Endodermal cell (in vitro differentiated cells): ENCODE data around the gene ARHGEF33. TPM values are rescaled to one million over a fixed set of nuclear protein-coding genes. Genes with fewer than 3 reads are reported as not detected.

Experiments used
- DNase-seq: peaks from one replicate; pipeline ENCODE4 v3.0.0-alpha.2; 2017
- H3K27ac ChIP-seq: 2 replicates; pipeline ENCODE4 v1.5.1; 2013; ENCODE audit warnings: mild to moderate bottlenecking, low read depth, low read length, moderate library complexity
- H3K27me3 ChIP-seq: 2 replicates; pipeline ENCODE4 v1.6.1; 2013; ENCODE audit warnings: mild to moderate bottlenecking, low read length, moderate library complexity; ENCODE audit not compliant: insufficient read depth, control insufficient read depth, poor library complexity, severe bottlenecking
- H3K36me3 ChIP-seq: 2 replicates; pipeline ENCODE4 v1.7.0; 2013; ENCODE audit warnings: mild to moderate bottlenecking, low read length, moderate library complexity; ENCODE audit not compliant: control insufficient read depth, insufficient read depth
- H3K4me1 ChIP-seq: one replicate; pipeline ENCODE4 v1.7.0; 2013; ENCODE audit warnings: low read length; ENCODE audit not compliant: control insufficient read depth, insufficient read depth
- H3K4me3 ChIP-seq: 2 replicates; pipeline ENCODE4 v1.5.1; 2013; ENCODE audit warnings: mild to moderate bottlenecking, low read length, moderate library complexity
- H3K9ac ChIP-seq: 2 replicates; pipeline ENCODE4 v1.6.1; 2013; ENCODE audit warnings: mild to moderate bottlenecking, low read length, moderate library complexity; ENCODE audit not compliant: poor library complexity, severe bottlenecking; ENCODE audit errors: extremely low read depth
- H3K9me3 ChIP-seq: 2 replicates; pipeline ENCODE4 v1.6.1; 2013; ENCODE audit warnings: mild to moderate bottlenecking, low read length, moderate library complexity; ENCODE audit not compliant: control insufficient read depth
- H3K27ac Mint-ChIP-seq: 2 replicates; pipeline ENCODE4 v1.8.0; 2020; ENCODE audit warnings: mixed read lengths
- H3K27me3 Mint-ChIP-seq: 2 replicates; pipeline ENCODE4 v1.8.0; 2021; ENCODE audit warnings: mild to moderate bottlenecking, mixed read lengths; ENCODE audit not compliant: insufficient read depth
- H3K36me3 Mint-ChIP-seq: 2 replicates; pipeline ENCODE4 v1.8.0; 2020; ENCODE audit warnings: low read depth, mixed read lengths
- H3K4me1 Mint-ChIP-seq: 2 replicates; pipeline ENCODE4 v1.8.0; 2020; ENCODE audit warnings: mixed read lengths
- H3K4me3 Mint-ChIP-seq: 2 replicates; pipeline ENCODE4 v1.8.0; 2020; ENCODE audit warnings: mild to moderate bottlenecking, moderate library complexity, mixed read lengths
- H3K9me3 Mint-ChIP-seq: 2 replicates; pipeline ENCODE4 v1.8.0; 2020; ENCODE audit warnings: mild to moderate bottlenecking, mixed read lengths
- WGBS, 2 experiments: methylation state at CpG; one replicate each; pipeline versions ENCODE4 v1.1.5 to v1.1.7; 2013; ENCODE audit warnings: missing lambda C conversion rate in 2 of 2, mixed read lengths in 1 of 2; ENCODE audit not compliant: insufficient coverage in 1 of 2, insufficient read length in 1 of 2; 5-methylcytosine and 5-hydroxymethylcytosine counted together
- total RNA-seq, 2 donors: library from RNA; stranded (reverse); fragmentation: NEBNext Ultra II Directional in 1 of 2; extraction: Animal tissue kit (Norgen Biotek cat#: 25700) in 1 of 2; gene quantifications; 2 replicates in 1 of 2; 3 replicates in 1 of 2; pipeline ENCODE4 v1.2.1, GENCODE V29; 2021
- TF ChIP-seq, protein P1 (sequence below): fragments of 200-600 bp; sonication (generic); conservative IDR thresholded peaks from 2 replicates; pipeline ENCODE4 v1.5.0; 2021; ENCODE audit warnings: antibody characterized with exemption, mild to moderate bottlenecking

ARHGEF33 gene
- total RNA-seq, 2 donors from 2014 or later, result 0.57 to 1.00 TPM

DNA sequence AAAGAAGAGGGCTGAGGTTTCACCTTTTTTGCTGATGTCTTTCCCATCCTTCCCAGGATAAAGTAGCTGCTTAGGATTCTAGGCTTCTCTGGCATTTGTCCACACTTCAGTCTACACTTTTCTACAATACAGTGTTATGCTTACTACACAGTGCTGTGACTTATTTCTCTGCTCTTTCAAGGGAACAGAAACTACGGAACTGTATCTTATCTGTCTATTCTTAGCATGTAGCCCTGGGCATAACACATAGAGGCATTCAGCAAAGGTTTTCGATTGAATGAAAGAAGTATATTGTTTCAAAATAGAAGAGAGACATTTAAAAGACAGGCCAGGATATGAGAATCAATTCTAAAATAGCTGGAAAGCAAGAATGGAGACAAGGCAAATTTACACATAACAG is 110.9 kb downstream of the ARHGEF33 start:
- no peak for DNase-seq
- Histone ChIP-seq H3K4me1 (peaks cover 4% of the 10 kb centered on the region), H3K4me3 (no peak overlapping the region), H3K9me3 (no peaks in the 10 kb centered on the region), H3K9ac (no peak overlapping the region), H3K27me3 (peaks cover 53% of the 10 kb centered on the region), H3K27ac (no peak overlapping the region), H3K36me3 (peaks cover 69% of the 10 kb centered on the region)
- peaks cover 5% of the 10 kb centered on the region for H3K4me1 Mint-ChIP-seq
- WGBS, 2 experiments, result 96 to 100% methylated on average over 1 to 2 of the region's 2 CpGs
- no peaks in the 10 kb centered on the region for H3K9me3 Mint-ChIP-seq
- no peak overlapping the region for H3K27ac Mint-ChIP-seq
- H3K36me3 Mint-ChIP-seq, result peaks cover 59% of the 10 kb centered on the region
- TF ChIP-seq, protein P1, sequence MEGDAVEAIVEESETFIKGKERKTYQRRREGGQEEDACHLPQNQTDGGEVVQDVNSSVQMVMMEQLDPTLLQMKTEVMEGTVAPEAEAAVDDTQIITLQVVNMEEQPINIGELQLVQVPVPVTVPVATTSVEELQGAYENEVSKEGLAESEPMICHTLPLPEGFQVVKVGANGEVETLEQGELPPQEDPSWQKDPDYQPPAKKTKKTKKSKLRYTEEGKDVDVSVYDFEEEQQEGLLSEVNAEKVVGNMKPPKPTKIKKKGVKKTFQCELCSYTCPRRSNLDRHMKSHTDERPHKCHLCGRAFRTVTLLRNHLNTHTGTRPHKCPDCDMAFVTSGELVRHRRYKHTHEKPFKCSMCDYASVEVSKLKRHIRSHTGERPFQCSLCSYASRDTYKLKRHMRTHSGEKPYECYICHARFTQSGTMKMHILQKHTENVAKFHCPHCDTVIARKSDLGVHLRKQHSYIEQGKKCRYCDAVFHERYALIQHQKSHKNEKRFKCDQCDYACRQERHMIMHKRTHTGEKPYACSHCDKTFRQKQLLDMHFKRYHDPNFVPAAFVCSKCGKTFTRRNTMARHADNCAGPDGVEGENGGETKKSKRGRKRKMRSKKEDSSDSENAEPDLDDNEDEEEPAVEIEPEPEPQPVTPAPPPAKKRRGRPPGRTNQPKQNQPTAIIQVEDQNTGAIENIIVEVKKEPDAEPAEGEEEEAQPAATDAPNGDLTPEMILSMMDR, result no peak
- H3K27me3 Mint-ChIP-seq, result peaks cover 34% of the 10 kb centered on the region
- H3K4me3 Mint-ChIP-seq, result no peak overlapping the region

DNA sequence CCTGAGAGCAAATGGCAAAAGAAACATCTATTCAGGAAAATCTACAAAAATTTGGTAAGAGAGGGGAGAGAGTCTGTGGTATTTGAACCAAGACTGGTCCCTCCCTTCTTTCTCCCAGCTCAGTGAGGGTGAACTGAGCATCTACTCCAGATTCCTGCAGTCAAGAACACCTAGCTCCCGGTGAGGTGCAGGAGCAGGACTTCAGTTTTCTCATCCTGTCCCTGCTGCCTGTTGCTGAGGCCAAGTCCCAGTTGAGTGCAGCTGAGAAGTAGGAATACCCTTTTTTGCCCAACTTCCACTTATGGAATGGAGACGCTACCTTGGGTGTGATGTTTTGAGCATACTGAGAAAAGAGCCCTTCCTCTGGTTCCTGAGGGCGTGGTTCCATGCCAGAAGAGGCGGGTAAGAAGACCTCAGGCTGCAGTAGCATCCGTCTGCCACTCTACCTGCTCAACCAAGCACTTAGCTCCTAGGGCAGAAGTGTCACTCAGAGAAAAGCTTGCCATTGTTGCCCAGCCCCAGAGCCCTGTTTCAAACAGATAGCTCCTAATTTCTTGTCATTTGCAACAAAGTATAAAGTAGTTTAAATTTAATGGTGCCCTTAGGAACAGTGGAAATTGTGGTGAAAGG is 118.3 kb downstream of the ARHGEF33 start:
- Histone ChIP-seq H3K4me3 (no peak overlapping the region), H3K9me3 (no peaks in the 10 kb centered on the region), H3K27ac (no peak overlapping the region), H3K9ac (no peak overlapping the region), H3K27me3 (peaks cover 3% of the 10 kb centered on the region), H3K36me3 (peaks cover 81% of the 10 kb centered on the region), H3K4me1 (no peaks in the 10 kb centered on the region)
- no peak overlapping the region for H3K4me3 Mint-ChIP-seq
- no peak overlapping the region for H3K27ac Mint-ChIP-seq
- TF ChIP-seq, protein P1, result peak; percentile 31
- DNase-seq, result peak; percentile 55
- WGBS, 2 experiments, result 78 to 90% methylated on average over 3 to 5 of the region's 5 CpGs
- H3K9me3 Mint-ChIP-seq, result no peaks in the 10 kb centered on the region
- H3K27me3 Mint-ChIP-seq, result no peaks in the 10 kb centered on the region
- peaks cover 56% of the 10 kb centered on the region for H3K36me3 Mint-ChIP-seq
- H3K4me1 Mint-ChIP-seq, result no peaks in the 10 kb centered on the region

DNA sequence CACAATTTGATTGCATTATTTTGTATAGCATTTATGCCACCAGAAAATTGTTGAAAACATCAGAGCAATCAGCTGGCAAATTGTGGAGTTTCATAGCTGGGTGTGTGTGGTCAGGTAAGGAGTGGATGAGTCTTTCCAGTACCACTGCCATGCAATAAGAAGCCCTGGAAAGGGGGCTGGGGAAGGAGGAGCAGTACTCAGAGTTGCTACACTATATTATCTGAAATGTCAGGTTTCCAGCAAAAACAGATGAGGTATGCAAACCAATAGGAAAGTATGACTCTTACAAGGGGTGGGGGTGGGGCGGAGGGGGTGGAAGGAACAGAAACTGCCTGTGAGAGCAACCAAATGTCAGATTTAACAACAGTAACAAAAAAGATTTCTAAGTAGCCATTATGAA is 119.0 kb downstream of the ARHGEF33 start:
- no peak overlapping the region for H3K27ac Mint-ChIP-seq
- WGBS, 2 experiments, result 95% methylated on average over 1 of the region's 1 CpG; no CpG with 5 or more reads in 1 of the 2 experiments
- H3K4me3 Mint-ChIP-seq, result no peak overlapping the region

More for the DNA sequence above, 119.0 kb downstream of the ARHGEF33 start:
- peaks cover 60% of the 10 kb centered on the region for H3K36me3 Mint-ChIP-seq
- Histone ChIP-seq H3K9ac (no peak overlapping the region), H3K27me3 (no peaks in the 10 kb centered on the region), H3K4me1 (no peaks in the 10 kb centered on the region), H3K4me3 (no peak overlapping the region), H3K9me3 (no peaks in the 10 kb centered on the region), H3K36me3 (peaks cover 81% of the 10 kb centered on the region), H3K27ac (no peak overlapping the region)
- TF ChIP-seq, protein P1, result no peak
- H3K27me3 Mint-ChIP-seq, result no peaks in the 10 kb centered on the region
- H3K4me1 Mint-ChIP-seq, result no peaks in the 10 kb centered on the region
- no peaks in the 10 kb centered on the region for H3K9me3 Mint-ChIP-seq
- DNase-seq, result no peak
